ENCODE data around the gene PRKRIP1.
"Not testable (repeated sequence)": the region's sequence is repeated elsewhere in the genome, so short reads cannot be mapped to it uniquely, and the experiment has no call there.

The PRKRIP1 gene
- total RNA-seq, result 6.9 to 20.4 (median 12.0) reads per million in 18 experiments

DNA sequence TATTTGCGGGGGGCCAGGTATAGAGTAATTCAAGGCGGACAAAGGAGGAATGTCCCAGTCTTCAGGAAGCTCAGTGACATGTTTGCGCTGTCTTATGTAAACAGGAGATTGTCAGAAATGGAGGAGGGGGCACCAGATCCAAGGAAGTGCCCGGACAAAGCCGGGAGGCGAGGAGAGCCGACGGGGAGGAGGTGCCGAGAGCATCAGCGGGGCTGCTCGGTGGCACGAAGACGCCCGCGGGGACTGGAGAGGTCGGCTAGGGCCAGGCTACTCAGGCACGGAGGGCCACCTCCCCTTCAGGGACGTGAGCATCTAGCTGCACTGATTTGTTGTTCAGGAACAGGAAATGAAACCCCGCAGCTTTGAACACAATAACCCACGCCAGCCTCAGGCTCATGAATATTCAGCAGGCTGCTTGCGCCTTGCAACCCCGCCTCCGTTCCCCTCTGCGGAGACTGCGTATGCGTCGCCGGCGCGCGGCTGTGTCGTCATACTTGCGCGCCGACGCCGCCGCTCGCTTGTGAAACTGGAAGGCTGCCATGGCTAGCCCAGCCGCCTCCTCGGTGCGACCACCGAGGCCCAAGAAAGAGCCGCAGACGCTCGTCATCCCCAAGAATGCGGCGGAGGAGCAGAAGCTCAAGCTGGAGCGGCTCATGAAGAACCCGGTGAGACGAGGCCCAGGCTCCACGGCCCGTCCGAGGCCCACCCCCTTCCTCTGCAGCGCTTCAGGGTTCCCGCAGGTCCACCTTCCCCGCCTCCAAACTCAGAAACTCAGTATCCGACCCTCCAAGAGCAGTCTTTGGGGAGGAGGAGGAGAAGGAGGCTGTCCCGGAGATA is at the start of gene PRKRIP1:
Gene PRKRIP1, plus strand, starts transcription at position 491 of the 837 bp plus-strand sequence. Its CDS starts 49 bp downstream, at position 540.
- peak; percentile 98 for DNase-seq

DNA sequence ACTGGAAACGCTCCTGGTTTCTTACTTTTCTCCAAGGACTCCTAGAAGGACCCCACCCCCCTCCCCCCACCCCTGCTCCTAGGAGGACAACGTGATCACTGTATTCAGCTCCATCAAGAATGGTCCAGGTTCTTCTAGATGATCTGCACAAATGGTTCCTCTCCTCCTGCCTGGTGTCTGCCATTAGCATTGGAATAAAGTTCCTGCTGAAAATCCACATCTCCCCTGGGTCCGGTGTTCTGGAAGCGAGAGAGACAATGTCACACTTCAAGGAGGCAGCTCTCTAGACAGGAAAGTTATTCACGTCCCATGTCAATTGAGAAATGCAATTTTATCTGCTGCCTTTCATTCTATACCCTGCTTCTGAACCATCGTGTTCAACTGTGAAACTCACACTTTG is 49.2 kb upstream of the PRKRIP1 start:
- DNase-seq, result not testable (repeated sequence)

DNA sequence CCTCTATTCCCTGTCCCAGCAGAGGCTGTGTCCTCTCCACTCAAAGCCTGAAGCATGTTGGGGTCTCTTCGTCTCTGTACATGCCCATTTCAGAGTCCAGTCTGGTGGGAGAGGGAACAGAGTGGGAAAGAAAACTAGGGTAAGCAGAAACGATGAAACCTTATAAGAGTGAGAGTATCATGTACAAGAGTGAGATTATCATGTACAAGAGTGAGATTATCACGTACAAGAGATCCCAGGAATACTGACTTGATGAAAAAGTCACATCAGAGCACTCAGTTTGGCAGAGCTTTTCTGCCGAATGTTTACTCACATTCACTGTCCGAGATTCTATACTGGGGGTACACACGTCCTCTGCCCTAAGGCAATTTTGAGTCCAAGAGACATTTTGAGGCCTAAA is 39.8 kb upstream of the PRKRIP1 start, which contains the start of gene SPDYE6:
Gene SPDYE6, minus strand, starts transcription at position 101 of the 400 bp plus-strand sequence. CDS start 421 bp downstream, outside the sequence.
- not testable (repeated sequence) for DNase-seq

DNA sequence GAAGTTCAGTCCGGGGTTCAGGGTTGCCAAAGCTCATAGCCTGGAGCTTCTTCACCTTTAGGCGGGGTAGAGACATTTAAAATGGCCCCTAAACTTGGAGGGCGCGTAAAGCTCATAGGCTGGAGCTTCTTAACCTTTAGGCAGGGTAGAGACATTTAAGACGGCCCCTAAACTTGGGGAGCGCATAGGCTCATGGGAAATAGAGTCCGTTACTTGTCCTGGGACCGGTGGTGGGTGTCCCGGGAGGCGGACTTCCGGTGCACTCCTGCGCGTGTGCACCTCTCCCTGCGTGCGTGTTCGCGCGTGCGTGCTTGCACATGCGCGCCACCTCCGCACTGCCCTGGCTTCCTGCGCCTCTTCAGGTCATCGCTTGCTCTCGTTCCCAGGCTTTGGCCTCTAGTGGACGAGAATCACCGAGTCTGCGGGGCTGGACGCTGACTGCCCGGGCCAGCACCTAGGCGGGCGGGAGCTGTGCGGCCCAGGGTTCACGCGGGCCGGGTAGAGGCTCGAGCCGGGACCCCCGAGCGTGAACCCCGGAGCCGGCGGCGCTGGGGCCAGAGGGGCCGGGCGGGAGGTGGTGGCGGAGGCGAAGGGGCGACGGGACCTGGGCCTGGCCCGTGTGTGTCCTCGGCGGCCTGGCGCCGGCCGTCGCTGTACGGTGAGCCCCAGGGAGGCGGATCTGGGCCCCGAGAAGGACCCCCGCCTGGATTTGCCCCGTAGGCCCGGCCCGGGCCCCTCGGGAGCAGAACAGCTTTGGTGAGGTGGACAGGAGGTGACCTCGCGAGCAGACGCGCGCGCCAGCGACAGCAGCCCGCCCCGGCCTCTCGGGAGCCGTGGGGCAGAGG is 32.4 kb upstream of the PRKRIP1 start:
- DNase-seq, result peak; percentile 99

GRCh38 chr7:102364394-102364886 is 31.7 kb upstream of the PRKRIP1 start:
- peak in 1 of 2 donors; percentile 11 for DNase-seq

GRCh38 chr7:102365390-102365789 is 30.8 kb upstream of the PRKRIP1 start:
- not testable (repeated sequence) for DNase-seq

- DNase-seq, result not testable (repeated sequence)
Observed at GRCh38 chr7:102370038-102370437, 26.1 kb upstream of the PRKRIP1 start.

- not testable (repeated sequence) for DNase-seq
Observed at GRCh38 chr7:102372796-102373195, 23.4 kb upstream of the PRKRIP1 start.

GRCh38 chr7:102376964-102377466 is 19.1 kb upstream of the PRKRIP1 start:
- peak; percentile 11 to 45 for DNase-seq

GRCh38 chr7:102380837-102381236 is 15.3 kb upstream of the PRKRIP1 start:
- DNase-seq, result not testable (repeated sequence)

GRCh38 chr7:102381696-102382425 is 14.3 kb upstream of the PRKRIP1 start:
- not testable (repeated sequence) for DNase-seq

DNA sequence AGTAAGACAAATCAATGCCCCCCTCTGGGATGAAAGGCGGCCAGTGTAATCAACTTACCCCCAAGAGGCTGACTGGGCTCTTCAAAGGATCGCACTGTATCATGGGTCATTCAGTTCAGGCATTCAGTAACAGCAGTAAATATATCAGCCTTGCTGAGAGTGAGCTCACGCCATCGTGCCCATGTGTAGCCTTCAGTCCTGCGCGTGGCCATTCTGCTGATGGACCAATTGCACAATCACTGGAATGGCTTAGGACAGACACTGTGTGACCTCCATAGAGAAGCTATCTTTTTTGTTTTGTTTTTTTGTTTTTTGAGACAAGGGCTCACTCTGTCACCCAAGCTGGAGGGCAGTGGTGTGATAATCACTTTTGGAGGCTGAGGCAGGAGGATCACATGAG is 9.1 kb upstream of the PRKRIP1 start:
- DNase-seq, result no peak

- DNase-seq, result no peak
Observed at GRCh38 chr7:102389810-102390209, 6.4 kb upstream of the PRKRIP1 start.

DNA sequence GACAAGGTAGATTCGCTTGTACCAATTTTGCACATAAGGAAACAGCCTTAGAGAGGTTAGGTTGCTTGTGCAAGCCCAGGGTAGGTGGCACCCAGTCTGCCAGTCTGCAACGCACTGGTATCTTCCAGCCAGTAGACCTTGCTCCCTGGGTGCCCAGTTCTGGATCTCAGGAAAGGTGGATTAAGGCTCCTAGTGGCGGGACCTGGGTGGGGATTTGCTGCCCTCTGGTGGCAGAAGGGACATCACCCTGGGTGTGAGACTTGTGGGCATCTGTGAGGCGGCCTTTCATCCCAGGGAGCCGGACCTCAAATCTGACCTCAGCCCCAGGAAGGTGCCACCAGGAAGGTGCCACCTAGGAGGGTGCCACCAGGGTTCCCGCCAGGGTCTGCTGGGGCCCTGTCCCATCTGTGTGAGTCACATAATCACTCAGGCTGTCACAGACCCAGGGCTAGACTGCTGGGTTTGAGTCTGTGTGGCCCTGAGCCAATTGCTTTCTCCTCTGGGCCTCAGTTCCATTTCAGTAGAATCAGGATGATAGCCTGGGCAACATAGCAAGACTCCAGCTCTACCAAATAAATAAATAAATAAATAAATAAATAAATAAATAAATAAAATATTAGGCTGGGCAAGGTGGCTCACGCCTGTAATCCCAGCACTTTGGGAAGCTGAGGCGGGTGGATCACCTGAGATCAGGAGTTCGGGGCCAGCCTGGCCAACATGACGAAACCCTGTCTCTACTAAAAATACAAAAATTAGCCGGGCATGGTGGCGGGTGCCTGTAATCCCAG is 5.3 kb upstream of the PRKRIP1 start:
- peak; percentile 79 to 81 for DNase-seq

DNA sequence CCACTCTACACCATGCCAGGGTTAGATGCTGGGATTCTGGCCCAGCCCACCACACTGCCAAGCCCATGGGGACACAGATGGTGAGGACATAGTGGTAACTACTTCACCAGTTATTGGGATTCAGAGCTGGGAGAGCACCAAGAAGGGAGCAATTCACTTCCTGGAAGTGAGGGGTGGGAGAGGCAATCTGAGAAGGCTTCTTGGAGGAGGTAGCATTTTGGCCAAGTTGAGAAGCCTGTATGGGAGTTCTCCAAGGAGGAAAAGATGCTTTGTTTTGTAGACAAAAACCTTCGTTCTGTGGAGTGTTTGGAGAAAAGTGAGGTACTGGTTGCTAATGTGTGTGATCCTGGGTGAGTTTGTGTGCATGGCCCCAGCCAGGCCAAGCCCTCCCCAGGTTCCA is 3.8 kb upstream of the PRKRIP1 start:
- DNase-seq, result no peak

DNA sequence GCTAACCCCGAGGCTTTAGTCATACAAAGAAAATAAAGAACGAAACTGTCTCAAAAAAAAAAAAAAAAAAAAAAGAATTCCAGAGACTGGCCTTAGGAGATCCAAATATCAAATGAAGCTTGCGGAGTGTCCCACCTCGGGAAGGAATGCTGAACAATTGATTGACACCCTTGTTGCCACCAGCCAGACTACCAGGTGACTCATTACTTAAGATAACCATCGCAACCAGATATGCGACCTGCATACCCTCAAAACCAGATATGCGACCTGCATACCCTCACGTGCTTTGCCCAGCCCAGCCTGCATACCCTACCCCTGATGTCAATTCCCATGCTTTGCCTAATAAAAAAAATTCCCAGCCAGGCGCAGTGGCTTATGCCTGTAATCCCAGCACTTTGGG is 2.7 kb upstream of the PRKRIP1 start:
- DNase-seq, result no peak

DNA sequence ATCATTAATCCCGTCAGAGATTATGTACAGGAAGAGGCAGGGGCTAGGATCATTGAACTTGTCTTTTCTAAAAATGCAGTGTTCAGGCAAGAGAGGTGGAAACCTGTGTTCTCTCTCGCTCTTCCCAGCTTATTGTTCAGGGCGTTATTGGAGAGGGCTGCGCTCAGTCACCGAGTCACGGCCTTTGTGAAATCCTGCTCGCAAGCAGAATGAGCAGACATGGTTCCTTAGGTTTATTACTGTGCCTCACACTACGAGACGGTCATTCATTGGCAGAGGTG is 631 bp upstream of the PRKRIP1 start:
- DNase-seq, result no peak

DNA sequence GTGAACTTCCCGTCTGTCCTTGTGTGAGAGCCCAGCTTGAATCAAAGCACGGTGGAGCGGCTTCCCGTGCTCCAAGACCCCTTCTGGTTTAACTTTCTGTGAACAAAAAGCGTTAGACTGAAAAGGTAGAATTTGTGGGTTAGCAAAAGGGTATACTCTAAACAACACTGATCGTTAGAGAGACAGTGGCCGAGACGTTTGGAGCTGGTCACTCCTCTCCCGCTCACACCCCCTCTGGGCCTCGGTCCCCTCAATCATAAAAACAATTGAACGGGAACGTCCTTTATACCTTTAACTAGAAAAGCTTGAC is 502 bp downstream of the PRKRIP1 start:
- DNase-seq, result no peak

GRCh38 chr7:102398543-102398942 is 2.4 kb downstream of the PRKRIP1 start:
- no peak for DNase-seq

- no peak for DNase-seq
Observed at GRCh38 chr7:102400360-102400759, 4.2 kb downstream of the PRKRIP1 start.

DNA sequence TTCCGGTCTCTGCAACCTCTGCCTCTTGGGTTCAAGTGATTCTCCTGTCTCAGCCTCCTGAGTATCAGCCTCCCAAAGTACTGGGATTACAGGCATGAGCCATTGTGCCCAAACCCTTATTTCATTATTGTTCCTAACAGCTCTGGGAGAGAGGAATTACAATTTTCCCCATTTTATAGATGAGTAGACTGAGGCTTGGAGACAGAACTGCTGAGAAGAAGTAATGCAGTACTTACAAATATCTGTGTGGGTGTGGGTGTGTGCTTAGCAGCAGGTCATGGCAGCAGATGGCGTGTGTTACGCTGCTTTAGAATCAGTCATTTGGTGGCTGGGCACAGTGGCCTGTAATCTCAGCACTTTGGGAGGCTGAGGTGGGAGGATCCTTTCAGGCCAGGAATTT is 7.4 kb downstream of the PRKRIP1 start:
- no peak for DNase-seq

Data from inflammatory macrophage (primary cell).